HuH-7 (cell line): Measurements from ENCODE around the gene TDRD10.

Experiments
- DNase-seq: peaks from one replicate; pipeline ENCODE4 v3.0.0; 2011; ENCODE audit warnings: low spot score

TDRD10 gene

DNA sequence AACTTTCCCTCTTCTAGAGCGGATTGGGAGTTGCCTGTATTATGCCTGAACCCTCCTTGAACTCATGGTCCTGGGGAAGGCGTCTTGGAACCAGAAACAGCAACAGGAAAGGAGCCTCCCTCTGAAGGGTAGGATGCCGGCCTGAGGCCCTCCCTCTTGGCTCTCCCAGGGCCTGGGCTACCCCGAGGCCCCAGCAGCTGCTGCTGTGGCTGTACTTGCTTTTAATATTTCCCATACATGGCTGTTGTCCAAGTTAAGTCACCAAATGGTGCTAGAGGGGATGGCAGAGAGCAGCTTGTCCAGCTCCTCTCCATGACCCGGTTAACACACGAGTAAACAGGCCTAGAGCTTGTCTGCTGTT is 76.0 kb downstream of the TDRD10 start:
- DNase-seq, result no peak

DNA sequence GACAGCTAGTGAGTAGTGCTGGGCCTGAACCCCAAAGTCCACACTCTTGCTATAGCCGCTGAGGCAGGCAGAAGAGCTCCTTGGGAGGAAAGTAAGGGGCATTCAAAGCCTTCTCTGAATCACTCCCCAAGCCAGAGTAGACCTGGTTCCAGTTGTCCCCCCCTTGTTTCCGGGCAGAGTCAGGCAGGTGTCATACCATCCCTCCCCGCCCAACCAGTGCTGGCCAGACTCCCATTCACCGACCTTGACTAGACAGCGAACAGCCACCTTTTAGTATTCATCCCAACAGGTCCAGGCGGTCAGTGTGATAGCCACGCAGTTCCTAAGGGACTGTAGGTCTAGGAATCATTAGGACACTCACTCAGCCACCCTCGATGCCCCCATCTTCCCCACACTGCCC is 77.4 kb downstream of the TDRD10 start:
- DNase-seq, result no peak

DNA sequence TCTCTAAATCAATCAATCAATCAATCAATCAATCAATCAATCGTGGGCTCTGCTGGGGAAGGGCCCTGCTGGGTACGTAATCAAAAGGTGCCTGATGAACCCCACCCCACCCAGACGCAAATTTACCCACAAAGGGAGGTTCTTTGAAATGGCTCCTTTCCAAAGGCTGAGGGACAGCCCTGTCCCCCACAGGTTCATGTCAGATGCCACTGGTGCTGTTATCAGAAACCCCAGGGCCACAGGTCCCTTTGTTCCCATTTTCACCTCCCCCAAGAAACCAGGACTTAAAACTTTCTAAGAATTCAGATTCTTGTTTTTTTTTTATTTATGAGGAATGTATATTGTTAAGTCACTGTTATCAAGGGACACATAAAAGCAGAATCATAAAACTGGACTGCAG is 79.7 kb downstream of the TDRD10 start:
- no peak for DNase-seq

DNA sequence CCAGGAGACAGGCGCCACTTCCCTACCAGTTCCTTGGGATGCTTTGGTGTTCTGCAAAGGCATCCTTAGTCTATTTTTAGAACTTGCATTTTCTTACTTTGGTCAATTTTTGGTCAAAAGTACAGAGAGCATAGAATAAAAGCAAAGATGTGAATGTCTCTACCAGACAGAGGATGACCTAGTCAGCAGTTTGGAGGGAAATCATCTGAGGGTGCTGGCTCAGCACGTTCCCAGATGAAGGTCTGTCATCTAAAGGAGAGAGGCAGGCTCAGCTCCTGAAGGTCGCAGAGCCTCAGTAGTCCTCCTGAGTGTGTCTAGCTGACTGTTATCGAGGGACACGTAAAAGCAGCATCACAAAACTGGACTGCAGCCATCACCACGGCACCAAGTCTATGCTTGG is 80.9 kb downstream of the TDRD10 start:
- DNase-seq, result no peak

DNA sequence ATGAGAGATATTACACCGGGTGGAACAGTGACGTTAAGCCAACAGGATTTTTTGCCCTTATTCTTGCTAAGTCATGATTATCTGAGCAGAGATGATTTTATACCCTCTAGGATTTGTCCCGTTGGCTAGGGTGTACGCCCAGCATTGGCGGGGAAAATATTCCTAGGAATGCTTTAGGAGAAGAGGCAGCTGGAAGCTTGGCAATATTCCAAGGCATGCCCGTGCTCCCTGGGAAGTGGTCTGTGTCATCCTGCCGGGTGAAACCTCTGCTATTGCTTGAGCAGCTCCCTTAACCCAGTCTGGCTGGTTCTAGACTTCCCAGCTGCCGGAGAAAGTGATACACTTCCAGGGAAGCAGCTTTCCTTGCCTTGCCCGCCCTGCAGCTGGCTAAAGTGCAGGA is 81.8 kb downstream of the TDRD10 start:
- DNase-seq, result no peak

DNA sequence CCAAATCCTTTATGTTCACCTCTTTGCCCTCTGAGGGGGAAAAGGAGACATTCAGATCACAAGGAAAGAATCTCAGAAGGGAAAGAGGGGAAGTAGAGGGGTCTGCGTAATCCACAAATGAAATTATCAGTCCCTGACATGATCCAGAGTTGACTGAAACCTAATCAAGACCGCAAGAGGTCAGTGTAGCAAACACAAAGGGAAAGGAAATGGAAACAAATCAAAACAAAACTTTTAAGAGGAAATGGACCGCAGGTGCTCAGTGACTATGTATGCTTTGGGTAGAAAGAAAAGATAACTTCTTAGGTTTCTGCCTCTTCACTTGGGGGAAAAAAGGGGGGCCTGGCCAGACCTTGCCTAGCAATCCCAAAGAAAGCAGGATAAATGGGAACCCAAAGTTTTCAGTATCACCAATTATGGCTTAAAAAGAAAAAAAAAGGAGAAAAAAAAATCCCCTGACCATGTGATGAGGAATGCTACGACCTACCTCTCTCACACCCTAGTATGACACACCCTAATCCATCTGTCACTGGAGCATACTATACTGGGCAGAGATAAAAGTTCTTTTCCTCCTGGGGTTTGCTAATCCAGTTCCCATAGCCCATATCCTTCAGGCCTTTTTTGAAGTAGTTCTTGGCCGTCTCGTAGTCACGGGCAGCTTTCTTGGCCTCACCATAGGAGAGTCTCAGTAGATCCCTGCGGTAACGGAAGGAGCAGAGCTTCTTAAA is 82.4 kb downstream of the TDRD10 start:
- no peak for DNase-seq

DNA sequence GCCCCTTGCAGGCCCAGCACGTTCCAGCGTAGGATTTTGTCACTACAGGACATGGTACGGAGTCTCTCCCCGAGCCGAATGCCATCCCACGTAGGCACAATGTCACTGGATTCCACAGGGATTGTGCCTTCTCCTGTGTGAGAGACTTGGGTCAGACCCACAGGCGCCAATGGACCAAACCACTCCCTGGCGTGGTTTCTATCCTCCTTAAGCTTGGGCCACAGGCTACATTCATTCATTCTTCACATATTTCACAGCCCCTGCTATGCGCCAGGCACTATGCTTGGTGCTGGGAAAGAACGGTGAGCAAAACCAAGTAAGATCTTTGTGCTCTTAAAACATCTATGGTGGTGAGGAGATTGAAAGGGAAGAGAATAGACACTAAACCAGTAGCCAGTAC is 84.2 kb downstream of the TDRD10 start:
- no peak for DNase-seq

DNA sequence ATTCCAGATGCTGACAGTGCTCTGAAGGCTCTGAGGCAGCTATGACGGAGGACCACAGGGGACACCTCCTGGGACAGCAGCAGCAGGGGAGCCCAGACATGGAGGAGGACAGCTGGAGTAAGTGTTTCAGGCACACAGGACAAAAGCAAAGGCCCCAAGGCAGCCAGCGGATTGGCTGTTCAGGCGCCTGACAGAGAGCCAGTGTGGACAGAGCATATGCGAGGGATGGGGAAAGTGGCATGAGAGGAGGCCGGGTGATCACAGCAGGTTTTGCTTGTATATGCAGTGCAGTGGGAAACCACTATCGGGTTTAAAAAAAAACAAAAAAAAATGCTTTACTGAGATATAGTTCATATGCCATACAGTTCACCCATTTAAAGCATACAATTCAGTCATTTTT is 84.6 kb downstream of the TDRD10 start:
- DNase-seq, result no peak

DNA sequence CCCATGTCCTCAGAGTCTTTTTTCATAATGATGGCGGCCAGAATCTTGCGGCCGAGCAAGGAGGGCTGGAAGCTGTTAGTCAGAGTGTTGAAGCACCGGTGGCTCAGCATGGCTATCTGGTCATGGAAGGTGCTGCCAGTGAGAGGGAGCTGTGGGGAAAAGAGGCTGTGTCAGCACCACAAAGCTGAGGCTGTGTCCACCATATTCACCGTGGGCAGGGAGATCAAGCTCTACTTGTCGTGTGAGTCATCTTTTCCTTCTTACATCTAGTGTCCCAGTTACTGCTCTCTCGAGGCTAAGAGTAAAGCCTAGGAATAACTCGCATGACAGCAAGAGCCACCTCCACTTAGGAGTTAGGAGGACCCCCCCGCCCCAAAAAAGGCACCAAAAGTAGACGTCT is 87.8 kb downstream of the TDRD10 start:
- no peak for DNase-seq

DNA sequence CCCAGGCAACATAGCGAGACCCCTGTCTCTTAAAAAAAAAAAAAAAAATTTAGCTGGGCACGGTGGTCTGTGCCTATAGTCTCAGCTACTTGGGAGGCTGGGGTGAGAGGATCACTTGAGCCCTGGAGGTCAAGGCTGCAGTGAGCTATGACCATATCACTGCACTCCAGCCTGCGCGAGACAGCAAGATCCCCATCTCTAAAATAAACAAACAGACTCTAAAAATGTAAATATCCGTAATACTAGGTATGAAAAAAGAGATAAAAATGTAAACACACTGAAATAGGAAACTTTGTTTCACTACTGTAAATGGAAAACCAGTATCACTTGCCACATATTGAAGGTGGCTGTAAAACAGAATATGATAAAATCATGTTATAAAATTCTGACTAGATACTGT is 88.7 kb downstream of the TDRD10 start:
- DNase-seq, result no peak

DNA sequence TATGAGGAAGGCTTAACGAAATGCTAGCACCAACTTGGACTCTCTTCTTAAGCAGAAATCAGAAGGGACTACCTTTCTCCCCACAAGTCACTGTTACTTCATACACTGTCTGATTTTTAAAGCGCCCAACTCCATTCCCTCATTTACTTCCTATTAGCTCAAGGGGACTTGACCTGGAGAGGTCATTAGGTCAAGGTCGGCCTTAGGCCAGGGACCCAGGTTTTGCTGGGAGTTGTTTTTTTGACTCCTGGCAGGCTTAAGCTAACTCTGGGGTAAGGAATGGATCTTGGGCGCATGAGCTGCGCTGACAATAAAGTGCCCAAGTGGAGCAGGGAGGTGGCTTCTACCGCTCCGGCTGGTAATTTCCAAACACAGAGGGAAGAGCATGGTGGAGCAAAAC is 89.2 kb downstream of the TDRD10 start:
- no peak for DNase-seq

DNA sequence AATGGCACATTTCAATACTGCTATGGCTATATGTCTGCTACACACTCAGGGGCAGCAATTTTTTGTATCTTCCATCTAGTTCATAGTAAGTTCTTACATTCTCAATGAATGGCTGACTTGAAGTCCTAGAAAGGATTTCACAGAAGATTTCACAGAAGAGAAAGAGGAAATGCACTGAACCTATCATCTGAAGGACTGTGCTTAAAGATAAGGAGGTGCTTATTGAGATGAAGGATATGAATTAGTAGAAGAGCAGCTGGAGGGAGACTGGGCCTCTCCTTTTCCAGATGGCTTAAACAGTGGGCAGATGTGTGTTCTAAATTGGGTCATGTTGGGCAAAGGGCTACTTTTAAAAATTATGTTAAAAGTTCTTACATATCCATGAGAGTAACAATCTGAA is 91.4 kb downstream of the TDRD10 start:
- DNase-seq, result no peak

DNA sequence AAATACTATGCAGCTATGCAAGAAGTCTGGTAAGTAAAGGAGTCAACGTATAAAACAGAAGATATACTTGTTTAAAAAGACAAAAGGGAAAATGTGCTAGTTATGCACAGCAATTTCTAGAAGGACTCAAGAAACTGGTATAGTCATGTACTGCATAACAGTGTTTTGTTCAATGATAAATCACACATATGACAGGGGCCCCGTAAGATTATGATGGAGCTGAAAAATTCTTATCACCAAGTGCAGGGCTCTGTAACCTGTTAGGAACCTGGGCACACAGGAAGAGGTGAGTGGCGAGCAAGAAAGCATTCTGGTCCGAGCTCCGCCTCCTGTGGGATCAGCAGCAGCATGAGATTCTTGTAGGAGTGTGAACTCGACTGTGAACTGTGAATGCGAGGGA is 92.8 kb downstream of the TDRD10 start:
- no peak for DNase-seq

DNA sequence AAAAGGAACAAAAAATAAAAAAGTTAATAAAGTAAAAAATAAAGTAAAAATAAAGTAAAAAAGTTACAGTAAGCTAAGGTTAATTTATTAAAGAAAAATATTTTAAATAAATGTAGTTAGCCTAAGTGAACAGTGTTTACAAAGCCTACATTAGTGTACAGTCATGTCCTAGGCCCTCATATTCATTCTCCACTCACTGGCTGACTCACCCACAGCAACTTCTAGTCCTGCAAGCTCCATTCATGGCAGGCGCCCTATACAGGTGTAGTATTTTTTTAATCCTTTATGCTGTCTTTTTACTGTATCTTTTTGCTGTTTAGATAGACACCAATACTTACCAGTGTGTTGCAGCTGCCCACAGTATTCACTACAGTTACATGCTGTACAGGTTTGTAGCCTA is 93.6 kb downstream of the TDRD10 start:
- DNase-seq, result no peak
